Breast epithelium (tissue), 3 donors: Measurements from ENCODE around the gene IGF2BP2.

Experiments
- POLR2AphosphoS5 ChIP-seq, 3 donors: sonication (generic); formaldehyde crosslinking; IDR thresholded peaks; one replicate each; pipeline ENCODE4 v1.6.1; 2017; ENCODE audit warnings: antibody characterized with exemption in 3 of 3
- TF ChIP-seq, protein P1 (sequence below), 3 donors: fragments of 450-650 bp; IDR thresholded peaks; one replicate each; pipeline ENCODE4 v1.5.1; 2016 to 2017; ENCODE audit warnings: antibody characterized with exemption in 3 of 3, mild to moderate bottlenecking in 3 of 3, moderate library complexity in 3 of 3

- TF ChIP-seq, protein P1, sequence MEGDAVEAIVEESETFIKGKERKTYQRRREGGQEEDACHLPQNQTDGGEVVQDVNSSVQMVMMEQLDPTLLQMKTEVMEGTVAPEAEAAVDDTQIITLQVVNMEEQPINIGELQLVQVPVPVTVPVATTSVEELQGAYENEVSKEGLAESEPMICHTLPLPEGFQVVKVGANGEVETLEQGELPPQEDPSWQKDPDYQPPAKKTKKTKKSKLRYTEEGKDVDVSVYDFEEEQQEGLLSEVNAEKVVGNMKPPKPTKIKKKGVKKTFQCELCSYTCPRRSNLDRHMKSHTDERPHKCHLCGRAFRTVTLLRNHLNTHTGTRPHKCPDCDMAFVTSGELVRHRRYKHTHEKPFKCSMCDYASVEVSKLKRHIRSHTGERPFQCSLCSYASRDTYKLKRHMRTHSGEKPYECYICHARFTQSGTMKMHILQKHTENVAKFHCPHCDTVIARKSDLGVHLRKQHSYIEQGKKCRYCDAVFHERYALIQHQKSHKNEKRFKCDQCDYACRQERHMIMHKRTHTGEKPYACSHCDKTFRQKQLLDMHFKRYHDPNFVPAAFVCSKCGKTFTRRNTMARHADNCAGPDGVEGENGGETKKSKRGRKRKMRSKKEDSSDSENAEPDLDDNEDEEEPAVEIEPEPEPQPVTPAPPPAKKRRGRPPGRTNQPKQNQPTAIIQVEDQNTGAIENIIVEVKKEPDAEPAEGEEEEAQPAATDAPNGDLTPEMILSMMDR (IDR thresholded peaks at IDR 0.05): no peak
- no peak for TF ChIP-seq POLR2AphosphoS5 (IDR thresholded peaks at IDR 0.05)
Measured at GRCh38 chr3:185767002-185767688, 57.7 kb downstream of the IGF2BP2 start.
